AG08395 (cell line): ENCODE measurements around the gene NRK.
"Not testable (repeated sequence)": the region's sequence is repeated elsewhere in the genome, so short reads cannot be mapped to it uniquely, and the experiment has no call there.

Experiments
- DNase-seq: peaks from one replicate; pipeline ENCODE4 v3.0.0; 2012; ENCODE audit warnings: mixed read lengths, low spot score

NRK gene

DNA sequence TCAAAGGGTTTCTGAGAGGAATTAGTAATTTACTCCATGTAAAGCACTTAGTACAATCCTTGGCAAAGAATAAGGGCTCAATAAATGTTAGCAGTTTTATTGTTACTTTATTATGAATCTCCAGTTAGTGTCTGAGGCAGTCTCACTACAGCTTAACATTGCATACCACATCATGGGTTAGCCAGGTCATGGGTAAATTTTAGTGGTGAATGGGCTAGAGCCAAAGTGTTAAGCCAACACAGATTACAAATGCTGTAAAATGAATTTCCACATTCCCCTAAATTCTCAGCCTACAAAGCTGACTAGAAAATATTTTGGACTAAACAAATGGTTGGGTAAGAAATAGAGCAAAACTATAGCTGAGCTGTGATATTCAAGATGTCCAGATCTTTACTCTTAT, 72.4 kb downstream of the NRK start:
- no peak for DNase-seq

DNA sequence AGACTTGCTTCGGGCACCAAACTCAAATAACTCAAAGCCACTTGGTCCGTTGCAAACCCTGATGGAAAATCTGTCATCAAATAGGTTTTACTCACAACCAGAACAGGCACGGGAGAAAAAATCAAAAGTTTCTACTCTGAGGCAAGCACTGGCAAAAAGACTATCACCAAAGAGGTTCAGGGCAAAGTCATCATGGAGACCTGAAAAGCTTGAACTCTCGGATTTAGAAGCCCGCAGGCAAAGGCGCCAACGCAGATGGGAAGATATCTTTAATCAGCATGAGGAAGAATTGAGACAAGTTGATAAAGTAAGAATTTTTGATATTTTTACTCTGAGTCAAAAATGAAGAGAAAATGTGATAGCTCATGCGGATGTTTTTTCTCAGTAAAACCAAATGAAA, 87.2 kb downstream of the NRK start:
- no peak for DNase-seq

DNA sequence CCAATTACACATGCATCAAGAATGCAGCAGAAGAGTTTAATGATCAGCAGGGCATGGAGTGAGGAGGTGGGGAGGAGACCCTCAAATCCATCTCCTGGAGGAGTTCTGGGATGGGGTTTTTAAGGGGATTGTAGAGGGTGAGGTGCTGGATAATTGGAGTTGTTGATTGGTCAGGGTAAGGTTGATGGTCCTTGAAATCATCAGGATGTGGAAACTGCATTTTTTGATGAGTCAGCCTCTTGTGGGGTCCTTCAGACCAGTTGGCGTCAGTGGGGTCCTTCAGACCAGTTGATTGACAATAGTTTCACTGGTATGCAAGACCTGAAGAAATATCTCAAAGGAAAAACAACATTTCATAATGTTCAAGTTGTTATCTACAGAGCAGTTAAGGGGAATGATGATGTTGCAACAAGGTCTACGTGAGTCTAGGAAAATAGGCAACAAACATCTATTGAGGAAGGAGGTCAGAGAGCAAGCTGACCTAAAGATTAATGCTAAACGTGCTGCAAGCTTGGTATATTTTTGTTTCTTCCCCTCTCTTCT, 88.3 kb downstream of the NRK start:
- DNase-seq: no peak

DNA sequence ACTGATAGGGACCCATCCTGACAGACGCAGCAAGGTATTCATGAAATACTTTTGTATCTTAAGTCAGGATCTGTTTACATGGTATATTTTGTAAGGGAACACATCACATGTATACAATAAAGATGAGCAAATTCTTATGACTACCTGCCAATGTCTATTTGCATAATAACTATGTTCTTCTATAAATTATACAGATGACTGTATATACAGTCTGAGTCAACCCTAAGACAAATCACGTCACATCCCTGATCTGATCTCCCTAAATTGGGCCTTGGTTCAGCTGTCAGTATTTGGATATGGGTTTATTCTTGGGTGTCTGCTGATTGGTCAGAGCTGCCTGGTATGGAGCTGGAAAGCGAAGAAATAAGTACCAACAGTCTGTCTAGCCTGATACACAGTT, 122.9 kb downstream of the NRK start:
- no peak for DNase-seq

DNA sequence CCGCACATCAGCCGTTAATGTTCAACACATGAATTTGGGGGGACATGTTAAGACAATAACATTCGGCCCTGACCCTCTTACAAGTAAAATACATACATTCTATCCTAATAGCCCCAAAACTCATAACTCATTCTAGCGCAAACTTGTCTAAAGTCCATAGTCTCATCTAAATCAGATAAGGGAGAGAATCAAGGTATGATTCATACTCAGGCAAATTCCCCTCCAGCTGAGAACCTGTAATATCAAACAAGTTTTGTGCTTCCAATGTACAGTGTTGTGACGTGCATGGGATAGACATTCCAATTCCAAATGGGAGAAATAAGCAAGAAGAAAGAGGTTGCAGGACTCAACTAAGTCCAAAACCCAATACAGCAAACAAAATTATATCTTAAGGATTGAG, 147.1 kb downstream of the NRK start:
- no peak for DNase-seq

DNA sequence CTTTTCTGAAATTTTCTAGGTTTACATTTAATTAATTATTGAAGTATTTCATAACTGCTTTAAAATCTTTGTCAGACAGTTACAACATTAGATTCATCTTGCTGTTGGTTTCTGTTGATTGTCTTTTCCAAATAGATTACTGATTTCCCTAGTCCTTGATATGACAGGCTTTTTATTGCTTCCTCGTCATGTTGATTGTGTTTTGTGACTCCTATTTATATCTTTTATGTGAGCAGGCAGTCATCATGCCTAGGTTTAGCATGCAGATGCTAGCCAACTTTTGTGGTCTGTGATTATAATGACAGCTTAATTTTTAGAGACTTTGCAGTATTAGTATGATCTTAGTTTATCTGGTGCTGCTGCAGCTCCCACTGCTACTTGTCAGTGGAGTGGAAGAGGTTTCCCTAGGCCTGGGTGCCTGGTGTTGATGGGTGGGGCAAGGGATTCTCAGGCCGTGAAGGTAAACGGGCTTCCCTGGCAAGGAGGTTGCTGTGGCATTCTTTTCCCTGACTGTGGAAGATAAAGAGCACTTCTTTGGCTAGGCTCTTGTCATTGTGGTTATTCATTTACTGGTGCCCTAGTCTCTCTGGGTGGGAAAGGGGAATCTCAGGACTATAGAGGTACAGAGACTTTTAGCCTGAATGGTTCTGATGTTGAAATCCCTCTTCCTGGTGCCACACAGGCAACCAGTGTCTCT, 150.5 kb downstream of the NRK start:
- DNase-seq: no peak

DNA sequence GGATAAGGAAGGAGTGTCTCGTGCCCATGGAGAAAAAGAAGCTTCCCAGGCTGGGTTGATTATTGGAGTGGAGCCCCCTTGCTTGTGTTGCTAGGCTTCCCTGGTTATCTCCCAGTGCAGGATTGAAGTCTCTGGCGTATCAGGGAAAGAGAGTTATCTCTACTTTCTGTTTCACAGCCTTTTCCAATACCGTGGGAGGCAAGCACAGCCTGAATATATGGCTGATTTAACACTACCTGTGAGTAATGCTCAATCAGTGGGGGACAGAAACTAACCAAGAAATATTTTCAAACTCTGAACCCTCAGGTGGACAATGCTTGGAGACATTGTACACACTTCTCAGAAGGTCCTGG, 151.0 kb downstream of the NRK start:
- no peak for DNase-seq

DNA sequence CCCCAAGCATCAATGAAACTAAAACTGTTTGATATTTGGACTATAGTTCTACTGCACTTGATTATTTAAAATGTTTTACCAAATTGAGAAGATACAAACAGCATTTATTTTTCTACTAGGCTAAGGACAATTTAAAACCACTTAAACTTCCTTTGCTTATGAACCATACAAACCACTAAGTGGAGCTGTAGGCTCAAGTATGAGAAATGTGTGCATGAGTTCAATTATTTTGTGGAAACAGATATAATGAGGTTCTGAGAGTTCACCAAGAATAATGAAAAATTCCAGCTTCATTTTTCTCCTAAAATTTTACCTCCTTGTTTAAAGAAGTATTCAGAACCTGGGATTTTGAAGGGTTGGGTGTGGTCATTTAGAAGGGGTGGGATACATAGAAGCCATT, 153.0 kb downstream of the NRK start:
- DNase-seq: no peak

DNA sequence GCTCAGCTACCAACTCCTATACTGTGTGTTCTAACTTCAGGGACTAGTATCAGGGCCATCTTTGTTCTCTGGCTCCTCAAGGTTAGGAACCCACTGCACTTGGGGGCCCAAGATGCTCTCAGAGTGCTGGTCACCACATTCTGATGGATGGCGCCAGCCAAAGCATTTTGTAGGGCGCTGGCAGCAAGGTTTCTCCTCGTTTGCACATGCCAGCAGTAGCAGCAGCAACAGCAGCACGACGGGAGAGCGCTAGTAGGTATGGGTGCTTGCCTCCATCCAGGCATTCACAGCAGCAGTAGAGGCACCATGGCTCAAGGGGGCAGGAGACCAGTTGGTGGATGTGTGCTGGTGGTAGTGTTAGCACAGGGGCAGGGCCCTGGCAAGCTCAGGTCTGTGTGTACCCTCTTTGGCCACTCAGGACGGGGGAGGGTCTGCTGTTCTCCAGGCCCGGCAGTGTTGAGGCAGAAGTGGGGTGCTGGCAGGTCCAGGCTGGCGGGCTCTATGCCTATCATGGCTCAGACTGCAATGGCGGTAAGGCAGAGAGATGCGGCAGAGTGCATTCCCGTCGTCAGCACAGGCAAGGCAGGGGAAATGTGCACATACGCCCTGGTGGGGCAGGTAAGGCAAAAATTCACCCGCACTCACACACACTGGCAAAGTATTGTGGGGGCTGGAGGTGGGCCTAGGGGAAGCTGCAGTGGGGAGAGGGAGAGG, 159.6 kb downstream of the NRK start:
- no peak for DNase-seq

DNA sequence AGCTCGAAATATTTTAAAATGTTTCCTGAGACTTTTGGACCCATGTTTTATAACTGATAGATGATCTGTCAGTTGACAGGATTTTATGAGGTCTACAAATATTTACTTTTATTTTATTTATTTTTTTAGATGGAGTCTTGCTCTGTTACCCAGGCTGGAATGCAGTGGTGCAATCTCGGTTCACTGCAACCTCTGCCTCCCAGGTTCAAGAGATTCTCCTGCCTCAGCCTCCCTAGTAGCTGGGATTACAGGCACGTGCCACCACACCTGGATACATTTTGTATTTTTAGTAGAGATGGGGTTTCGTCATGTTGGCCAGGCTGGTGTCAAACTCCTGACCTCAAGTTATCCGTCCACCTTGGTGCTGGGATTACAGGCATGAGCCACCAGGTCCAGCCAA, 166.1 kb downstream of the NRK start:
- DNase-seq: not testable (repeated sequence)

DNA sequence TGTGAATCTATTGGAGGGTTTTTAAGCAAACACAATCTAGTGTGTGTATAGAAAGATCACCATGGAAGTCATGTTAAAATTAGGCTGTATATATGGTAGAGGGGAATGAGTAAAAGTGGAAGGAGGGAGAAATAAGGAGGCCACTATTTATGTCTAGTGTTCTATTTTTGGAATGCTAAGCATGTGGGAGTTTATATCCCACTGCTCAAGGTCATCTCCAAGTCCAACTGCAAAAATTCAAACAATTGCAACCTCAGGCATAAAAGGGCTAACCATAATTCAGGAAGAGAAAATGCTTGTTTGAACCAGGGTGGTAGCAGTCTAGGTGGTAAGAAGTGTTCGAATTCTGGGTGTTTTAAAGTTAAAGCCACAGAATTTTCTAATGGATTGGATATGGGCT, 177.0 kb downstream of the NRK start:
- no peak for DNase-seq

DNA sequence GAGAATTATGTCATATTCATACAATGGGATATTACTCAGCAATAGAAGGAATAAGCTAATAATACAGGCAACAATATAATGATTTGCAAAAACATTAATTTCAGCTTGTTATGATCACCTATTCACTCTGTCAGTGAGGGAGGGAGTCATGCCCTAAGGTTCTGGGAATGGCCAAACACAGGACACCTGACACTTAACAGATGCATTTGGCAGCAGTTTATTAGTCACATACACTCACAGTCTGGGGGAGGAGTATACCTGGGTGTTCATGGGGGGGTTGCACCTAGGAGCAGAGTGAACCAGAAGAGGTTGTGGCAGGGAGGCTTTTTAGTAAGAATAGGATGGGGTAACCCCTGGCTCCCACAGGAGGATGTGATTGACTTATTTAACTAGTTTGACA, 177.9 kb downstream of the NRK start:
- DNase-seq: no peak

DNA sequence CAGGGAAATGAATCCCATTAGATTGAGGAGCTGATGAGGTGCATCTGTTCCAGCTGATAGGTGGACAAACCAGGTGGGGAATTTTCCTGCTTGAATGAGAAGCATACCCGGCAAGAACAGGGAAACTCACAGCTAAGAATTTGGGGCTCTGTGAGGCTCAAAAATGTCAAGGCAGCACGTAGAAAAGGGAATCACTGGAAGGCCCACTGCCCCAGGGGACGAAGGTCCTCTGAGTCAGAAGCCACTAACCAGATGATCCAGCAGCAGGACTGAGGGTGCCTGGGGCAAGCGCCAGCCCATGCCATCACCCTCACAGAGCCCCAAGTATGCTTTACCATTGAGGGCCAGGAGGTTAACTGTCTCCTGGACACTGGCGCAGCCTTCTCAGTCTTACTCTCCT, 178.3 kb downstream of the NRK start:
- DNase-seq: not testable (repeated sequence)

DNA sequence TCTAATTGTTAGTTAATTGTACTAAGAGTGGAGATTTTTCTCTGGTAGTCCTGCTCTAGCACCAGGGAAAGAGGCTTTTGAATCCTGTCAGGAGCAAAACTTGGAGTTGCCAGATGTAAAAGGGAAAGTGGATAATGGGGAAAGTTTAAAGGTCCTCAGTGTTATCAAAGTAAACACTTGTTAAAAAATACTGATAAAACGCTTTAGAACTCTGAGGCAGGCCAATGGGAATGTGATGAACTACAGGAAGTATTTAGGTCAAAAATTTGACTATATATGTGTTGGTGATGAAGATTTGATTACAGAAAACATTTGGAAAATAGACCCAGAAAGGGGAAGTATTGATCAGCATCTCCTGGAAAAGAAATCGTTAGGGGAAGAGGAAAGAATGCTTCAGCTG, 183.3 kb downstream of the NRK start:
- DNase-seq: no peak

DNA sequence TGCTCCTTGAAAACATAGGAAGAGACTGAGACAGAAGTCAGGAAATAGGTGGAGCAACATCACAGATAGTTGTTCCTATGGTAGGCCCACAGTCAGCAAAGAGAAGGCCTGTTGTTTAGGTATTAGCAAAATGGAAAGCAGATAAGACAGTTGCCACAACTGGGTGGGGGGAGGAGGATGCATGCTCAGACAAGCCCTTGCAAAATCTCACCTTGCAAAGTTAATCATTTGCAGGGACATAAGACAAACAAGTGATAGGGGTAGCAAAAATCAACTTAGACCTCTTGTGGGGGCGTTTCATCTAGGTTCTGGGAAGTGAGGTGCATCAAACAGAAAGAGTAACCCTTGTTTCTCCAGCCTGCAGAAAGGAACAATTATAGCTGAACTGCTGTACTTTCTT, 185.5 kb downstream of the NRK start:
- DNase-seq: no peak
